AML-193 (cell line): Measurements from ENCODE around the gene GOLGA1.
"Not testable (repeated sequence)": the region's sequence is repeated elsewhere in the genome, so short reads cannot be mapped to it uniquely, and the experiment has no call there.

Experiments
- DNase-seq, 2 experiments: peaks; one replicate each; lab custom pipeline; 2025; lab: John Stamatoyannopoulos, UW

The GOLGA1 gene

GRCh38 chr9:124939944-124940343 lies 939 bp downstream of the GOLGA1 start:
- DNase-seq: no peak

- no peak for DNase-seq
These were observed 6.6 kb downstream of the GOLGA1 start for GRCh38 chr9:124934290-124934689.

GRCh38 chr9:124932333-124932732 lies 8.6 kb downstream of the GOLGA1 start:
- peak; percentile 39 to 51 for DNase-seq

GRCh38 chr9:124929464-124929863 lies 11.4 kb downstream of the GOLGA1 start:
- no peak for DNase-seq

DNA sequence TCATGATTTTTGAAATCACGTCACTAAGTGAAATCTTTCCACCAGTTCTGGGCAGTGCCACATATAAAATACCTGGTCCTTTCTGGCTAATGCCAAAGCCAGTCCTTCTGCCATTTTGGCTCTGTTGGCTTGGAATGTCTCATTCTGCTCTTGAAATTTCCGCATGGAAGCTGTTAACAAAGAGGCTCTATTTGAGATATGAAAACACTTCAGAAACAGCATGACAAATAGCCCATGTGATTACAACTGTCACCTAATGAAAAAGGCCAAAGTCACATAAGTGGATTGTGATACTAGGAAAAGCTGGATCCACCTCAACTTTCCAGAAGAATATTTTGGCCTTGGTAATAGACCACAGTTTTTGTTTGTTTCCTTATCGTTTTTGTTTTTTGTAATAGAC lies 12.8 kb downstream of the GOLGA1 start:
- no peak for DNase-seq

DNA sequence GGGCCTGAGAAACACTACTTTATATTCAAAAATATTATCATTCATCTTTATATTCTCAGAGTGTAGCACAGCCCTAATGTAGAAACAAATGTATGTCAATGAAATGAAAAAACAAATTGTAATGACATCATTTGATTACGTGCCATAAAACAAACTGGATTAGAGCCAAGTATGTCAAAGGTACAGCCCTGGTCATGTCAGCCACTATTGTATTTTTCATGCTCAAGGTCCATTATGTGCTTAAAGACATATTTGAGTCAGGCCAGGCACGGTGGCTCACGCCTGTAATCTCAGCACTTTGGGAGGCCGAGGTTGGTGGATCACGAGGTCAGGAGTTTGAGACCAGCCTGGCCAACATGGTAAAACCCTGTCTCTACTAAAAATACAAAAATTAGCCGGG lies 20.5 kb downstream of the GOLGA1 start:
- DNase-seq: not testable (repeated sequence)

DNA sequence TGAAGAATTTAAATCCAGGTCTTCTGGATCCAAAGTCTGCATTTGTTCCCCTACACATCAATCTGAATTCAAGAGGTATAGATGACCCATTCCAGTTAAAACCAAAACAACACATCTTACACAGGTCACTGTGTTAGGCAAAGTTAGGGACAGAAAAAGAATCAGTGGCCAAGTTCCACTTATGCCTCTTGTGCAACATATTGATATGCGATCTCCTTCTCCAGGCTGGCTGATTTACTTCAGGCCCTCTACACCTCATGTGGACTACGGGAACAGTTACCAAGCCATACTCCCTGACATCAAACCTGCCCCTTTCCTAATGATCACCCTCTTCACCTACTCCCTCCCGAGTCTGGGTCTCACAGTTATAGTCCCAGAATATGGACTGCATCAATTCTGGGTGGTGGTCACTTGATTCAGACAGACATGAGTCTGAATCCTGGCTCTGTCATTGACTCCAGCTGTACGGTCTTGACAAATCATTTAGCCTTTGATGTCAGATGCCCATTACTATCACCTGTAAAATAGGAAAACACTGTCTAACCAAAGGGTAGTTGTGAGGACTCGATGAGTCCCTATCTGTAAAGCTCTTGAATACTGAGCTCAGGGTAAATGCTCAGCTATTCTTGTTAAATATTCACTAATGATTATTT lies 26.0 kb downstream of the GOLGA1 start:
- DNase-seq: no peak

DNA sequence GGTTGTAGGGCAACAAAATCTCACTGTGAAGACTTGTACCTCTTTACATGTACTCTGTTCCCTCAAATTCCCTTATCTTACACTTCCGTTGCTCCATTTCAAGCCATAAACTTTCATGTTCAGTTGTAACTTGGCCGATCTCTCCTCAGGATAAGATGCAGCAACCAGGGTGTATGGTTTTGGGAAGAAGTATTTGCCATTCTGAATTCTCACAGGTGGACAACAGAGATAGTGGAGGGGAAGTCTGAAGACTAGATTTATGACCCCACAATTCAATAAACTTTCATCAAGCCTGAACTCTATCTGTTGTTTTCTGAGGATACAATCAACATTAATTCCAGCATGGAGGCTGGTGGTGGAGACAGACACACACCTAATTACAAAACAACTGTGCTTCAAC lies 27.5 kb downstream of the GOLGA1 start:
- DNase-seq: no peak

DNA sequence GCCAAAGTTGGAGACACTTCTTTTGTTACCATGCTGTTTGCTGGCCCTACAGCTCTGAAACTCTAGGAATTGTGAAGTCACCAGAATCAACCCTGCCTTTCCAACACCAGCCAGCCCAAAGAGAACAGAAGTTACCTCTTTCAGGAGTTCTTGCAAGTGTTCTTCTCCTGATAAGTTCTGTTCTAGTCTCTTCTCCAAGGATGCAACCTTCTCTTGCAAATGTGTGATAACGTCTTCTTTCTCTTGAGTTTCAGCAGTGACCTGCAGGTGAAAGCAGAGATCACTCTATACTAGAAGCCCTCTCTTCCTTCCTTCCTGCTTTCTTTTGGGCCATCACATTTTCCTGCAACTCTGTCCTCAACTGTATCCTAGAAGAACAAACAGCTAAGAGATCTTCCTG lies 29.1 kb downstream of the GOLGA1 start:
- no peak for DNase-seq

GRCh38 chr9:124908098-124908497 lies 32.8 kb downstream of the GOLGA1 start:
- DNase-seq: no peak

GRCh38 chr9:124906966-124907365 lies 33.9 kb downstream of the GOLGA1 start:
- no peak for DNase-seq

- DNase-seq: no peak
These were observed 41.0 kb downstream of the GOLGA1 start for GRCh38 chr9:124899845-124900244.

DNA sequence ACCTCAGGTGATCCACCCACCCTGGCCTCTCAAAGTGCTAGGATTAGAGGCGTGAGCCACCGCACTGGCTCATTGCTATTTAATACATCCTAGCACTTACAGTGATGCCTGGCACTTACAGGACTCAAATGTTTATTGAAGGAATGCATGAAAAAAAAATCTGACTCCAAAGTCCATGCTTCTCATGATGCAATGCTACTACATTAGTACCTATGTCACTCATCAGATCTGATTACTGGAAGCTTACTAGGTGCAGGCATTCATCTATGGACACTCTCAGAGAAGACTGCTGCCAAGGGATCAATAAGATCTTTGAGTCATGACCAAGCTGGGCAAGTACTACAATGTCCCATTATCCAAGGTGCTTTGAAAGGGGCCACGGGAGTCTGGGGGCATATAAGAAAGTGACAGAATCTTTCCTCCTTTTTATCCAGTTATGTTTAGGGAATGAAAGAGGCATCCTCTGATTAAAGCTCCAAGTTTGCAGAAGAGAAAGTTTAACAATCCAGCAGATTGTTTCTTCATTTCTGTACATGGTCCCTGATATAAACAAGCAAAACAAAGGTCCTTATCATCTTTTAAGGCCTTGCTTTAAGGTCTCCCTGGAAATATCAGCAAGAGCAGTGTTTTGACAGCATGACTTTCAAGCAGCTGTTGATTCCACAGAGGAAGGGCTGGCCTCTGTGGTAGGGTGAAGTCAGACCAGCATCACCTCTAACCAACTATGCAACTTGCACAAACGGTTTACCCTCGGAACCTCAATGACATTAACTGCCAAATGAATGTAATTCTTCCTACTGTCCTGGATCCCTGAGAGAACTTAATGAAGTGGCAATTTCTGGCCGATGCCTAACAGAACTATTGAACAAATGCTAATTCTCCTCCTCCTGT lies 43.1 kb downstream of the GOLGA1 start:
- DNase-seq: no peak

DNA sequence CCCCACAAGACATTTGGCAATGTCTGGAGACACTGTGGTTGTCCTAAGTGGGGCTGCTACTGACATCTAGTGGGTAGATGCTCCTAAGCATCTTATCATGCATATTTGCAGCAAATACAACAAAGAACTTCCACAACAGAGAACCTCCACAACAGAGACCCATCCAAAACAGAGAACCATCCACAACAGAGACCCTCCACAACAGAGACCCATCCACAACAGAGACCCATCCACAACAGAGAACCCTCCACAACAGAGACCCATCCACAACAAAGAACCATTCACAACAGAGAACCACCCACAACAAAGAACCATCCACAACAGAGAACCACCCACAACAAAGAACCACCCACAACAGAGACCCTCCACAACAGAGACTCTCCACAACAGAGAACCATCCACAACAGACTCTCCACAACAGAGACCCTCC lies 46.1 kb downstream of the GOLGA1 start:
- DNase-seq: peak; percentile 25 to 56

DNA sequence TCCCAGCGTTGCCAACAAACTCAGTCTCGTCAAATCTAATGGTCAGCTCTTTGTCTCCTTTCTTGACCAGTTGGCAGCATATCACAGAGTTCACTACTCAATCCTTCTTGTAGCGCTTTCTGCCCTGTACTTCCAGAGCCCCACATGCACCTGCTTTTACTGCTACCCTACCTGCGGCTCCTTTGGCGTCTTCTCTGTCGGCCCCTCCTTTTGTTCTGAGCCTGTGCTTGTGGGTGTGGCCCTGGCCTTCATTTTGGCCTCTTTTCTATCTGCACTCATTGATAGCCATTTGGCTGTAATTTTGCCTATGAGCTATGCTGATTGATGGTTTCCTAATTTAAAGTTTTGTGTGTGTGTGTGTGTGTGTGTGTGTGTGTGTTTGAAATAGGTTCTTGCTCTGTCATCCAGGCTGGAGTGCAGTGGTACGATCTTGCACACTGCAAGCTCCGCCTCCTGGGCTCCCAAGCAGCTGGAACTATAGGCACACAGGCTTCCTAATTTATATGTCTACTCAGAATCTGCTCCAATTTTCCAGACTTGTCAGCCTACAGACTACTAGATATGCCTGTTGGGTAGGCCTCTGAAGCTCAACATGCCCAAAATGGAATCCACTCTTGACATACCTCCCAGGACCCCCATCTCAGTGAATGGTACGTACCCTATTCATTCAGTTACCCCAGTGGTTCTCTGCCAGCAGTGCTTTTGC lies 46.7 kb downstream of the GOLGA1 start:
- no peak for DNase-seq

DNA sequence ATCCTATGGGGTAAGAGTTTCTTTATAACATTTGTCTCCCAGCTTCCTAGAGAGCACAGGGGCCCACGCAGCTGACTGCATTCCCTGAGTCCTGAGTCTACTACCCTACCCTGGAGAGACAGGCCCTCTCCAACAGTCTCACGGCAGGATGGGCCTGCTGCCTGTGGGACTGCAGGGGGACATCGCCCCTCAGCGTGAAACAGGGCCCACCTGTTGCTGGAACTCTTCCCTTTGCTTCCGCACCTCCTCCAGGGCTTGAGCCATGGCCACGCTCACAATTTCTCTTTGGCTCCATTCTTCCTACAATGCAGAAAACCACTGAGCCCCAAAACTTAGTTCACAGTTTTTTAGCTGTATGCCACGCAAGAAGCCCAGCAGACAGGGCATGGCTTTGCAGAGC lies 50.7 kb downstream of the GOLGA1 start:
- DNase-seq: no peak

- no peak for DNase-seq
These were observed 51.9 kb downstream of the GOLGA1 start for GRCh38 chr9:124889006-124889405.

DNA sequence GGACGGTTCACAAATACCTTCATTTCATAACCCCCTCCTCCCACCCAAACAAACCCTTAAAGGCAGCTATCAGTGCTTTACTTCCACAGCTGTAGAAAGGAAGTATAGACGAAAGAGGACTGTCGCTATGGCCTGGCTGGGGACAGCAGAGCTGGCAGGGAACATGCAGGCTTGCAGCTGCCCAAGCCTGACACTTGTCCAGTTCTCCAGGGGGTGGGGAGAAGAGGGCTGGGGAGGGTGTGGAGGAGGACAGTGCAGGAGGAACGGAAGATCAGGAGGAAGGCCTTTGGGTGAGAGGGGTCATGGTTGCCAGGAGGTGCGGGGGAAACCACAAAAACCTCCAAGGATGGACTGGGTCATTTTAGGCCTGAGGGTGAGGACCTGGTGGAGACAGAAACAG lies 53.1 kb downstream of the GOLGA1 start:
- DNase-seq: no peak

GRCh38 chr9:124886866-124887492 lies 53.9 kb downstream of the GOLGA1 start:
- no peak for DNase-seq

GRCh38 chr9:124886461-124886860 lies 54.4 kb downstream of the GOLGA1 start:
- DNase-seq: no peak

GRCh38 chr9:124885551-124885950 lies 55.3 kb downstream of the GOLGA1 start:
- DNase-seq: no peak

GRCh38 chr9:124884376-124884775 lies 56.5 kb downstream of the GOLGA1 start:
- DNase-seq: no peak
